WERI-Rb-1 (cell line): ENCODE results near the gene CDC26.

Experiments used
- DNase-seq: peaks from one replicate; pipeline ENCODE4 v3.0.0-alpha.2; 2020
- H3K27ac ChIP-seq: fragments of 250-450 bp; sonication (Bioruptor Pico); 2 replicates; pipeline ENCODE4 v1.5.1; 2020; ENCODE audit warnings: mild to moderate bottlenecking, moderate library complexity
- H3K27me3 ChIP-seq: fragments of 250-450 bp; sonication (Bioruptor Pico); 2 replicates; pipeline ENCODE4 v1.5.1; 2021; ENCODE audit warnings: mild to moderate bottlenecking, low read depth, moderate library complexity; ENCODE audit not compliant: insufficient read depth, severe bottlenecking
- H3K36me3 ChIP-seq: fragments of 250-450 bp; sonication (Bioruptor Pico); 2 replicates; pipeline ENCODE4 v1.5.1; 2020; ENCODE audit warnings: mild to moderate bottlenecking, moderate library complexity
- H3K4me3 ChIP-seq: 2 replicates; pipeline ENCODE4 v1.5.1; 2011; ENCODE audit warnings: low read depth, mild to moderate bottlenecking, control low read depth, low read length
- H3K9me3 ChIP-seq: fragments of 250-450 bp; sonication (Bioruptor Pico); 2 replicates; pipeline ENCODE4 v1.5.1; 2021; ENCODE audit warnings: mild to moderate bottlenecking, moderate library complexity; ENCODE audit not compliant: severe bottlenecking
- TF ChIP-seq, protein P1 (sequence below): IDR thresholded peaks from 2 replicates; pipeline ENCODE4 v1.5.1; 2011; ENCODE audit warnings: low read depth, mild to moderate bottlenecking, control low read depth, inconsistent platforms, low read length

CDC26 gene

DNA sequence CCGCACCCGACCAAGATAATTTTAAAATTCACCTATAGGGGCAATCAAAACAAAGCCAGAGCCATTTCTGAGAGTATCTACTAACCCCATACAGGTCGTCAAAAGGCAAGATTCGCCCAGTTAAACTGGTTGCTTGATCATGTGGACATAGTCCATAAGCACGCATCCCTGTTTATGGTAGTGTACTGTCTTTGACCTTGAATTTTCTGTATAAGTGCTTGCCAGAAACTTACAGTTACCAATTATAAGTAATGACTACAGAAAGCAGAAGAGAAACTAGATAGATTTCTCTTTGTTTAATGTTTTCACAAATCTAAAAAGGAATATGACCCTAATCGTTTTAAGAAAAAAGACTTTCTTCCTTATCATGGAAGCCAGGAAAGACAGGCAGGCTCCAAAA is 28.4 kb downstream of the CDC26 start:
- DNase-seq, result no peak
- Histone ChIP-seq H3K27ac (no peak overlapping the region), H3K27me3 (no peaks in the 10 kb centered on the region), H3K36me3 (peaks cover 3% of the 10 kb centered on the region; the same call in 1 of the 2 replicates), H3K4me3 (no peak overlapping the region), H3K9me3 (no peaks in the 10 kb centered on the region)
- TF ChIP-seq, protein P1, sequence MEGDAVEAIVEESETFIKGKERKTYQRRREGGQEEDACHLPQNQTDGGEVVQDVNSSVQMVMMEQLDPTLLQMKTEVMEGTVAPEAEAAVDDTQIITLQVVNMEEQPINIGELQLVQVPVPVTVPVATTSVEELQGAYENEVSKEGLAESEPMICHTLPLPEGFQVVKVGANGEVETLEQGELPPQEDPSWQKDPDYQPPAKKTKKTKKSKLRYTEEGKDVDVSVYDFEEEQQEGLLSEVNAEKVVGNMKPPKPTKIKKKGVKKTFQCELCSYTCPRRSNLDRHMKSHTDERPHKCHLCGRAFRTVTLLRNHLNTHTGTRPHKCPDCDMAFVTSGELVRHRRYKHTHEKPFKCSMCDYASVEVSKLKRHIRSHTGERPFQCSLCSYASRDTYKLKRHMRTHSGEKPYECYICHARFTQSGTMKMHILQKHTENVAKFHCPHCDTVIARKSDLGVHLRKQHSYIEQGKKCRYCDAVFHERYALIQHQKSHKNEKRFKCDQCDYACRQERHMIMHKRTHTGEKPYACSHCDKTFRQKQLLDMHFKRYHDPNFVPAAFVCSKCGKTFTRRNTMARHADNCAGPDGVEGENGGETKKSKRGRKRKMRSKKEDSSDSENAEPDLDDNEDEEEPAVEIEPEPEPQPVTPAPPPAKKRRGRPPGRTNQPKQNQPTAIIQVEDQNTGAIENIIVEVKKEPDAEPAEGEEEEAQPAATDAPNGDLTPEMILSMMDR, result no peak

DNA sequence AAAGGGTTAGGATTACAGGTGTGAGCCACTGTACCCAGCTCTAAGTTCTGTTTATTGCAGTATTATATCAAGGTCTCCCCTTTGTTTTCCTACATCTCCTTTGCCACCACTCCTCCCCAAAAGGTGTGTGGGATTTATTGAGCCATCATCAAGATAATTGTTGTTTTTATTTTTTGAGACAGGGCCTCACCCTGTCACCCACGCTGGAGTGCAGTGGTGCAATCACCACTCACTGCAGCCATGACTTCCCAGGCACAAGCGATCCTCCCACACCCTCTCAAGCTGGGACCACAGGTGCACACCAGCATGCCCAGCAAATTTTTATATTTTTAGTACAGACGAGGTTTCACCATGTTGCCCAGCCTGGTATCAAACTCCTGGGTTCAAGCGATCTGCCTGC is 29.5 kb downstream of the CDC26 start:
- H3K27ac ChIP-seq, result no peak overlapping the region
- H3K9me3 ChIP-seq, result no peaks in the 10 kb centered on the region
- peaks cover 3% of the 10 kb centered on the region; the same call in 1 of the 2 replicates for H3K36me3 ChIP-seq
- DNase-seq, result no peak
- TF ChIP-seq, protein P1, result no peak
- no peaks in the 10 kb centered on the region for H3K27me3 ChIP-seq
- no peak overlapping the region for H3K4me3 ChIP-seq

DNA sequence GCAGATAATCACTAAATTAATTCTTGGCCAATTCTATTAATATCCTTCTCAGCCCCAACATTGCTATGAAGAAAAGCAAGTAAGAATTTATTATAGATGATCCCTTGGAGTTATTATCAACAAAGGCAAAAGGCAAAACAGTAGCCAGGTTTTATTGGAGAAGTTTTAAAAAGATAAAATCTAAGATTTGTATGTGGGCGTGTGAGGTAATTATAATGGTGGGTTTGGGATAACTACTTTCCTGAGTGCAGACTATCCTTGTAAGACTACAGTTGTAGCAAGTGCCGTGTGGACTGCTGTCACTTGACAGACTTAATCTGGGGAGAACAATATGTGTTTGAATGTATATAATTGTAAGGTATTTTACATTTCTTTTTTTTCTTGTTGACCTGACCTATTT is 30.8 kb downstream of the CDC26 start:
- no peaks in the 10 kb centered on the region for H3K27me3 ChIP-seq
- no peak overlapping the region for H3K27ac ChIP-seq
- no peak overlapping the region for H3K4me3 ChIP-seq
- TF ChIP-seq, protein P1, result no peak
- no peaks in the 10 kb centered on the region for H3K36me3 ChIP-seq
- H3K9me3 ChIP-seq, result no peaks in the 10 kb centered on the region
- no peak for DNase-seq

DNA sequence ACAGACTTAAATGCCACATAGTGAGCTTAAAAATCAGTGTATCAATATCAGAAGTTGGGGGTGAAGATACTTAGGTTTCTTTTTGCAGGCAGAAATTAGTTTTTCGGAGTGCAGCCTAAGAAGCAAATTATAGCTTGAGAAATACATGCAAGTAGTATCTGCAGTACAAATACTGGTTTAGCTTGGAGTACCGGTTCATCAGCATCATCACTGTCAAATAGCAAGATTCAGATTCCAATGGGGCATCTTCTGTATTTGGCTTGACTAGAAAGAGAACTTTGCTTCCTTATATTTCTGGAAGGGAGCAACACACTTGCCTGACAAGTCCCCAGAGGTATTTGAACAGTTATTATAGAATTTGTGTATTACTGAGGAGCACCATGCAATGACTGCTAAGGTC is 34.2 kb downstream of the CDC26 start:
- no peak overlapping the region for H3K27ac ChIP-seq
- TF ChIP-seq, protein P1, result no peak
- DNase-seq, result no peak
- H3K27me3 ChIP-seq, result no peaks in the 10 kb centered on the region
- no peaks in the 10 kb centered on the region for H3K9me3 ChIP-seq
- no peak overlapping the region for H3K4me3 ChIP-seq
- no peaks in the 10 kb centered on the region for H3K36me3 ChIP-seq

DNA sequence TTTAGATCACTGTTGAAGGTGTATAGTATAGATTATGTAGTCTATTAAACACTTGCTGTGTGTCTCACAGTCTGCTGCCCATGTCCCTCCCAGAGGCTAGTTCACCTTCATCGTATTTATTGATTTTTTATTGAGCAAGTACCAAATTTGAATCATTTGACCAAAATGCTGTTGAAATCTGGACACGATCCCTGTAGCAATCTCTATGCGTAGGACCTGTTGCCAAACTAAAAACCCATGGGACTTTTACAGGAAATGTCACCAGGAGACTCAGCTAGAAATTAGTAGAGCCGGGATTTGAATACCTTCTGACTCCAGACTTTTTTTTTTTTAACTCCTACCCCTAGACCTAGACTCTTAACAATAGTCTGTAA is 36.5 kb downstream of the CDC26 start:
- Histone ChIP-seq H3K36me3 (no peaks in the 10 kb centered on the region), H3K27me3 (no peaks in the 10 kb centered on the region), H3K4me3 (no peak overlapping the region), H3K27ac (no peak overlapping the region), H3K9me3 (no peaks in the 10 kb centered on the region)
- no peak for DNase-seq
- TF ChIP-seq, protein P1, result no peak

DNA sequence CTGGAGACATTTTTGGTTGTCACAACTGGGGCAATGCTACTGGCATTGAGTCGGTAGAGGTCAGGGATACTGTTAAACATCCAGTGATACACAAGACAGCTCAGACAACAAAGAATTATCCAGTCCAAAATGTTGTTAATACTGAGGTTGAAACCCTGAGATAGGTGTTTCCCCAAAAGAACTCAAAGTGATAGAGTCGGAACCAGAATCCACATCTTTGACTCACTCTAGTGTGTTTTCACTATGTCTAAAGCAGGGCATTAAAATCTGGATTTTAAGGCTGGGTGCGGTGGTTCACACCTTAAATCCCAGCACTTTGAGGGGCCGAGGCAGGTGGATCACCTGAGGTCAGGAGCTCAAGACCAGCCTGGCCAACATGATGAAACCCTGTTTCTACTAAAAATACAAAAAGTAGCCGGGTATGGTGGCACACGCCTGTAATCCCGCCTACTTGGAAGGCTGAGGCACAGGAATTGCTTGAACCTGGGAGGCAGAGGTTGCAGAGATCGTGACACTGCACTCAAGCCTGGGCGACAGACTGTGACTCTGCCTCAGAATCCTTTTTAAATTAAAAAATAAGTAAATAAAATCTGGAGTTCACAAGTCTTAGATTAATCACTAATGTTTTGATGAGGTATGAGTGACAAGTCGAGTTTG is 37.0 kb downstream of the CDC26 start:
- DNase-seq, result no peak
- H3K27ac ChIP-seq, result no peak overlapping the region
- TF ChIP-seq, protein P1, result no peak
- H3K36me3 ChIP-seq, result no peaks in the 10 kb centered on the region
- no peak overlapping the region for H3K4me3 ChIP-seq
- H3K27me3 ChIP-seq, result no peaks in the 10 kb centered on the region
- H3K9me3 ChIP-seq, result no peaks in the 10 kb centered on the region
